ENCODE data around the gene PTPN18.
A peak's percentile ranks its signal among the peaks of the same experiment; 100 is the strongest.

PTPN18 gene

DNA sequence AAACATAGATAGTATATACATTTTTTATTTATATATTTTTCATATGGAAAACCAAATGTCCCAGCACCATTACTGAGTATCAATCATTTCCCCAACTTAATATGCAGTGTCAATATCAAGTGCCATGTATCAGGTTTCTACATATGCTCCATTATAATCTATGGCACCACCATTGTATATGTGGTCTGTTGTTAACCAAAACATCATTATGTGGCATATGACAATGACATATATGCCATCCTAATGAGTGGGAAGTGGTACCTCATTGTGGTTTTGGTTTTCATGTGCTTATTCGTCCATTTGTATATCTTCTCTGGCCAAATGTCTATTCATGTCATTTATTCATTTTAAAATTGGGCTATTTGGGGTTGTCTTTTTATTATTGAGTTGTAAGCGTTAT, 9.2 kb downstream of the PTPN18 start:
- no peak for DNase-seq (ENCODE audit: low read depth in 3 of 3)

DNA sequence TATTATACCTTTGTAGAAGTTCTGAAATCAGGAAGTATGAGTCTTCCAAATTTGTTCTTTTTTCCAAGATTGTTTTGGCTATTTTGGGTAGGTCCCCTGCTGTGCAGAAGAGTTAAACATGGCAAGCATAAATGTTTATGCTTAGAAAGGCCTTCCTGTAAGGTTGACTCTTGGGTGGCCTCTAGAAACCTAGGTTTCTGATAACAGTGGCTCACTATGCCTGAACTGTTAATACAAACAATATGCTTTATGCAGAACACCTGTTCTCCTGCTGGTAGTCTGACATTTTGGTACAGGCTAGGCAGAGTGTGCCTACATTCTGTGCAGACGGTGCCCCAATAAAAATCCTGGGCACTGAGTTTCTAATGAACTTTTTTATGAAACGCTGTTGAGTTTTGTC, 10.1 kb downstream of the PTPN18 start:
- no peak for DNase-seq (ENCODE audit: low read depth in 3 of 3)

GRCh38 chr2:130366720-130367119, 10.9 kb downstream of the PTPN18 start:
- DNase-seq (ENCODE audit: low read depth in 3 of 3): no peak

DNA sequence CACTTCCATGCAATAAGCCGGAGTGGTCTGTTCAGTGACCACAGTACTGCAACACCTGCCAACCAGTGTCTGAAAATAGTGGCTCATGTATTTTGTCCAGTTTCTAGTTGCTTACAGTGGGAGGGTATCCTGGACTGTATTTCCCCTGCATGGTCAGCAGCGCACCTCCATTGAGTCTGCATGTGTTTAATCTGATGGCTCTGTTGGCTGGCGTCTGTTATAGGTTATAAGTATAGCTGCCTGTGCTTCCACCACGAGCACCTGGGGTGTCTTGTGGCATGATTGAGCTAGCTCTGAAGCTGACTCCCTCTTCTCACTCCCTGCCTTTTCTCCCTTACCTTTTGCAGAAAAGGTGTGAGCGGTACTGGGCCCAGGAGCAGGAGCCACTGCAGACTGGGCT, 12.9 kb downstream of the PTPN18 start:
- no peak for DNase-seq (ENCODE audit: low read depth in 3 of 3)

- no peak for DNase-seq (ENCODE audit: low read depth in 3 of 3)
Observed at GRCh38 chr2:130369311-130369964, 13.6 kb downstream of the PTPN18 start.

- DNase-seq (ENCODE audit: low read depth in 3 of 3): no peak
Observed at GRCh38 chr2:130369965-130370341, 14.1 kb downstream of the PTPN18 start.

DNA sequence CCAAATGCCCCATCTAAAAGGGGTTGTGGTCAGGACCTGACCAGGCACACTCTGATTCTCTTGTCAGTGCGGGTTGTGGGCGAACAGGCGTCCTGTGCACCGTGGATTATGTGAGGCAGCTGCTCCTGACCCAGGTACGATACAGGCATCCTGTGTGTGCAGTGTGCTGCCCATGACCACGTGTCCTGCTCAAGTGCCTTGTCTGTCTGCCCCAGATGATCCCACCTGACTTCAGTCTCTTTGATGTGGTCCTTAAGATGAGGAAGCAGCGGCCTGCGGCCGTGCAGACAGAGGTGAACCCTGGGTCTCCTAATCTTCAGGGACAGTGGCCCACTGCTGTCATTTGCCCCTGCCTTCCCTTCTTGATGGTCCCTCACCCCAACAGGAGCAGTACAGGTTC, 14.6 kb downstream of the PTPN18 start:
- DNase-seq (ENCODE audit: low read depth in 3 of 3): no peak

DNA sequence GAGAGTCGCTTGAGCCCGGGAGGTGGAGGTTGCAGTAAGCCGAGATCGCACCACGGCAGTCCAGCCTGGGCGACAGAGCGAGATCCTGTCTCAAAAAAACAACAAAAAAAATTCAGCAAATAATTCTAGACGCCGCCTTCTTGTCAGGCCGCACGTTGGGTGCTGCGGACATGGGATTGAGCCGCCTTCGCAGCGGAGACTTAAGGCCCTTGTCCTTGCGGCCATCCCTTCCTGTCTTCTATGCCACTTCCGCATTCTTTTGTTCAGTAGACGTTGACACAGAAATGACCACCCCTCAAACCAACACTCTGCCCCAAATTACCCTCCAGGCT, 15.8 kb downstream of the PTPN18 start:
- DNase-seq (ENCODE audit: low read depth in 3 of 3): no peak

DNA sequence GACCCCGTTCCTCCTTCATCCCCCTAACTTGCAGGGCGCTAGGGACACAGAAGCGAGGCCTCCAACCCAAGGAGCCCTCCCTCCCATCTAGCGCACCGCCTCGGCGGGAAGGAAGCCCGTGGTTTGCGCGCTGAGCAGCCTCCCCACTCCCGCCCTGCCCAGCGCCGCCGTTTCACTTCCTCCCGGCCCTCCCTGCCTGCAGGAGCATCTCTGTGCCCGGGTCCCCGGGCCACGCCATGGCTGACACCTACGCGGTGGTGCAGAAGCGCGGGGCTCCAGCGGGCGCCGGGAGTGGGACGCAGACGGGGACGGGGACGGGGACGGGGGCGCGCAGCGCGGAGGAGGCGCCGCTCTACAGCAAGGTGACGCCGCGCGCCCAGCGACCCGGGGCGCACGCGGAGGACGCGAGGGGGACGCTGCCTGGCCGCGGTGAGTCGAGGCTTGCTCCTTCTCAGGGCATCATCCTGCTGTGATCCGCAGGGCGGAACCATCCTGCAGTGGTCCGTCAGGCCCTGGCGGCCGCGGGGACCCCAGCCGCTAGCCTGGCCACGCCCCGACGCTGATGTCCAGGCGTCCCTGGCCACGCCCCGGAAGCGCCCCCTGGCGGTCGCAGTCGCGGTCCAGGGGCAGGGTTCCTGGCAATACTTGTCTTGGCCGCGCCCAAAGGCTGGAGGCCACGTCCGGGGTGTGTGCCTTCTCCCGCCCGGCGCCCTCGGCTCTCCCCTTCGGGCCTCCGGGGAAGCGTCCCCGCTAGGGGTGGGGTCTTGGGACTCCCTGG, 16.4 kb downstream of the PTPN18 start:
- DNase-seq (ENCODE audit: low read depth in 3 of 3): peak; percentile 54 to 67 (median 62)

- no peak for DNase-seq (ENCODE audit: low read depth in 3 of 3)
Observed at GRCh38 chr2:130372833-130373807, 17.3 kb downstream of the PTPN18 start.

DNA sequence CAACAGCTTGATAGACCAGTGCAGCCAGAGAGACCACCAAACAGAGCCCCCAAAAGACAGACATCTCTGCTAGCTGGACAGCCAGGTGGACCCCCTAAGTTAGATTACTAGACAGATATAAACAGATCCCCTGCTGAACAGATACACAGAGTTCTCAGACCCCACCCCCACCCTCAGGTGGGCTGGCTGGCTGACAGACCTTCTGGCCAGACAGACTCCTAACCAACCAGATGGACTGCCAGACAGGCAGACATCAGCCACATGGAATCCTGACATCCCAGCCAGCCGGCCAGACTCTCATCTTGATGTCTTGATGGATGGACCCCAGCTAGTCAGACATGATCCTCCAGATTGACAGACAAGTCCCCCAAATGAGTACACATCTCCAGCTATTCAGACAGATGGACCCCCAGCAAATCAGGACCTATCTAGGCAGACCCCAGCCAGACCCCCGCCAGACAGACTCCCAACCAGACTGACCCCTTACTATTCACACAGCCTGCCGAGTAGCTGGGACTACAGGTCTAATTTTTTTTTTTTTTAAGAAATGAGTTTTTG, 18.0 kb downstream of the PTPN18 start:
- no peak for DNase-seq (ENCODE audit: low read depth in 3 of 3)

- DNase-seq (ENCODE audit: low read depth in 3 of 3): no peak
Observed at GRCh38 chr2:130374587-130375290, 18.9 kb downstream of the PTPN18 start.

DNA sequence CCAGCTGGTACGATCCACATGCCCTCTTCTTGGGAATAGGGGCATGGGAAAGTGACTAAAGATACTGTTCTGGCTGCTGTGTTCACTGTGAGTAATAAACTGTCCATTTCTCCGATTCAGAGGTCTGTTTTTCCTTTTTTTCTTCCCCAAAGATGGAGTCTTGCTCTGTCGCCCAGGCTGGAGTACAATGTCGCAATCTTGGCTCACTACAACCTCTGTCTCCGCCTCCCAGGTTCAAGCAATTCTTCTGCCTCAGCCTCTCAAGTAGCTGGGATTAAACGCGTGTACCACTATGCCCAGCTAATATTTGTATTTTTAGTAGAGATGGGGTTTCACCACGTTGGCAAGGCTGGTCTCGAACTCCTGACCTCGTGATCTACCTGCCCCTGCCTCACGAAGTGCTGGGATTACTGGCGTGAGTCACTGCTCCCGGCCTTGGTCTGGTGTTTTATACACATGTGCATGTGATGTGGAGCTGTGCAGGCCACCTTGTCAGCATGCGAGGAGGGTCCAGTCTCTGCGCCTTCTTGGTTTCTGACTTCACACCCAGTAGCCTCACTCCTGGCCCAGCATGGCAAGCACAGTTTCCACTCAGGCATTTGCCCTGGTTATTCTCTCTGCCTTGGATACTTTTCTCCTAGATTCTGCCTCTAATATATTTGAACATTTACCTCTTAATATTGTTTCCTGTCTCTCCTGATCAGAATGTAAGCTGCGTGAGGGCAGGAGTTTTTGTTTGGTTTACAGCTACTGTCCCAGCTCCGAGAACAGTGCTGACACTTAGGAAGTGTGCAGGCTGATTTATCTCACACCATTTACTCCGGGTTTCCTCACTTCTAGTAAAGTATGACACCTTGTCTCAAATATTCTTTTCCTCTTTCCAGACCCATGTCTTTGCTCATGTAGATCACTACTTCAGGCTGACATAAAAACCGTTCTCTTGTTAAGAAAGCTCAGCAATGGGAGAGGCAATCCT, 19.7 kb downstream of the PTPN18 start:
- no peak for DNase-seq (ENCODE audit: low read depth in 3 of 3)

DNA sequence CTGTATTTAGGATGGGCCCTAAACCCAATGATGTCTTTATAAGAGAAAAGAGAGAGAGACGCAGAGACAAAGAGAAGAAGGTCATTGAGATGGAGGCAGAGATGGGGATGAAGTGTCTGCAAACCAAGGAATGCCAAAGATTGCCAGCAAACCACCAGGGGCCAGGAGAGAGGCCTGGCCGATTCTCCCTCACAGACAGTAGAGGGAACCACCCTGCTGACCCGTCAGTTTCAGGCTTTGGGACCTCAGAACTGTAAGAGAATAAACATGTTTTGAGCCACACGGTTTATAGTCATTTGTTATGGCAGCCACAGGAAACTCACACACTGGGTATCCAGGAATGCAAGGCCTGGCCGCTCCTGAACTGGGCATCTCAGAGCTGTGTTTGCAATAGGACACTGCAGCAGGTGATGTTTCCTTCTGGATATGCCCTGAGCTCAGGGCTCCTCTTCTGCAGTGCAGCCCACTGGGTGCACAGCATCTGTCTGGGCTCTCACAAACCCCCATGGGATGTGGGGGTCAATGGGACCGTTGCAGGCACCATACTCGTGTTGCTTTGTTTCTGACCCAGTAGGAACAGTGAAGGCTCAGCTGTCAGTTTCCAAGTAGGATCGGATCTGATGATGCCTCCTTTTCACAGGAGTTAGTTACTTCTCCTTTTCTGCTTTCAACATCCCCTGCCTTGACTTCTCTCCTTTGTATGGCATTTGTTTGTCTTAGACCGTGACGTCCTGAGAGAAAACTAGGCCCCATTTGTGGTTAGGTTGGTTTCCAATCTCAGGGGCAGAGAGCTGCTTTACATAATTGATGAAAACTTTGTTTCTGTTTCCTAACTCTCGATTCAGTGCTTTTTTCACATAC, 20.8 kb downstream of the PTPN18 start:
- DNase-seq (ENCODE audit: low read depth in 3 of 3): no peak

- DNase-seq (ENCODE audit: low read depth in 3 of 3): no peak
Observed at GRCh38 chr2:130377491-130377890, 21.6 kb downstream of the PTPN18 start.

- DNase-seq (ENCODE audit: low read depth in 3 of 3): no peak
Observed at GRCh38 chr2:130378206-130378897, 22.5 kb downstream of the PTPN18 start.

- no peak for DNase-seq (ENCODE audit: low read depth in 3 of 3)
Observed at GRCh38 chr2:130378898-130379214, 23.0 kb downstream of the PTPN18 start.

GRCh38 chr2:130380096-130380934, 24.5 kb downstream of the PTPN18 start:
- no peak for DNase-seq (ENCODE audit: low read depth in 3 of 3)
